Mucosa of gallbladder (tissue), 1 donor: ENCODE data around the gene OR1N2. TPM values are rescaled to one million over a fixed set of nuclear protein-coding genes. Genes with fewer than 3 reads are reported as not detected.
"Not testable (repeated sequence)": the region's sequence is repeated elsewhere in the genome, so short reads cannot be mapped to it uniquely, and the experiment has no call there.

Source experiments
- DNase-seq: peaks from one replicate; pipeline ENCODE4 v3.0.0-alpha.2; 2020; ENCODE audit warnings: low spot score
- total RNA-seq: library from RNA; stranded (reverse); gene quantifications from one replicate; pipeline ENCODE4 v1.2.1, GENCODE V29; 2021
- donor health status: DM: no; HTN: no; CAD: no.

Gene OR1N2, protein sequence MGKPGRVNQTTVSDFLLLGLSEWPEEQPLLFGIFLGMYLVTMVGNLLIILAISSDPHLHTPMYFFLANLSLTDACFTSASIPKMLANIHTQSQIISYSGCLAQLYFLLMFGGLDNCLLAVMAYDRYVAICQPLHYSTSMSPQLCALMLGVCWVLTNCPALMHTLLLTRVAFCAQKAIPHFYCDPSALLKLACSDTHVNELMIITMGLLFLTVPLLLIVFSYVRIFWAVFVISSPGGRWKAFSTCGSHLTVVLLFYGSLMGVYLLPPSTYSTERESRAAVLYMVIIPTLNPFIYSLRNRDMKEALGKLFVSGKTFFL
- not detected for total RNA-seq

DNA sequence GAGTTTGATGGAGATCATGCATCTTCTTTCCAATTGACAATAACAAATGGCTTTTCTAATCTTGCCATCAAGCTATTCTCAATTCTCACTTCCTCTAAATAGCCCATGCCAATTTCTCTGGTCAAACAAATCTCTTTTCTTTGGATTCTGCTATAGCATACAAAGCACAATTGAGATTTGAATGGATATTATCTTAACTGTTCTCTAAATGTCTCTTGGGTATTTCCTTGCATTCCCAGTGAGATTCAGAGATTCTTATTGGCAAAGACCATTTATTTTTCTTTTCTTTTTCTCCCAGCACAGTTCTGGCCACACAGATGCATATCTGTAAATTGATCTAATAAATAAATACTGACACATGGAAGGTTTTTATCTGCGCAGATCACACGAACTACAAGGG is at the start of gene OR1N2:
OR1N2 (plus strand) TSS at position 301 of the 400 bp plus-strand sequence. CDS start 100 bp downstream, outside the sequence.
- DNase-seq = no peak

DNA sequence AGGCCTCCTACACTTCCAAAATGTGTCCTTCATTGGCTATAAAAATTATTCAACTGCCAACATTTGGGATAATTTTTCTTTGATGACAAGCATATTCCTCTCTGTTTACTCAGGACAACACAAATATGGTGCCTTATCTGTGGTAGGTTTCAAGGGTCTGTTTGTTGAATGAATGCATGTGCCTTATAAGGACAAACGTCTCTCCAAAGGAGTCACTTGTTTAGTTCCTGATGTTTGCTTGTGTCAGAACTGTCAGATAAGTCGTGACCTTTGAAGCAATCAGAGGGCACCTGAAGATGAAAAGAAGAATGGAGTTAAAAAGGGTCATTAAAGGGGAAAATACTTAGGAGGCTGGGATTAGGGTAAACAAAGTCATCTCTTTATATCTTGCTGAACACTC is 45.9 kb upstream of the OR1N2 start:
- no peak for DNase-seq

DNA sequence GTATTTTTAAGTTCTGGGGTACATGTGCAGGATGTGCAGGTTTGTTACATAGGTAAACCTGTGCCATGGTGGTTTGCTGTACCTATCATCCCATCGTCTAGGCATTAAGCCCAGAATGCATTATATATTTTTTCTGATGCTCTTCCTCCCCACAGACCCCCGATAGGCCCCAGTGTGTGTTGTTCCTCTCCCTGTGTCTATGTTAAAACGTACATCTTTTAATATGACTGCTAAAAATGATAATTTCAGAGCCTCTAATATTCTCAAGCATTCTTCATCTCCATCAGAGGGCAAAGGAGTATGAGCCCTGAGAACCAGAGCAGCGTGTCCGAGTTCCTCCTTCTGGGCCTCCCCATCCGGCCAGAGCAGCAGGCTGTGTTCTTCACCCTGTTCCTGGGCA is 42.4 kb upstream of the OR1N2 start, which contains the start of gene OR1J2:
OR1J2 (plus strand) TSS at position 301 of the 400 bp plus-strand sequence; CDS start at position 301, 0 bp downstream.
- no peak for DNase-seq

DNA sequence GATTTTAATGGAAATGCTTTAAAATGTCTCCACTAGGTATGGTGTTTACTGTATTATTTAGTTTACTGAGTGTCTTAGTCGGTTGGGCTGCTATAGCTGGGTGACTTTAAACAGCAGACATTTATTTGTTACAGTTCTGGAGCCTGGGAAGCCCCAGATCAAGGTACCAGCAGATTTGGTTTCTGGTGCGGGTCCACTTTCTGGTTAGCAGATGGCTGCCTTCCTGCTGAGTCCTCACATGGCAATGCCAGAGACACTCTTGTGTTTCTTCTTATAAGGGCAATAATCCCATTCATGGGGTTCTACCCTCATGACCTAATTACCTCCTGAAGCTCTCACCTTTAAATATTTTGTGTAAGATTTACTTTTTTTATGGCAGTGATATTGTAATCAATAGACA is 34.7 kb upstream of the OR1N2 start:
- no peak for DNase-seq

DNA sequence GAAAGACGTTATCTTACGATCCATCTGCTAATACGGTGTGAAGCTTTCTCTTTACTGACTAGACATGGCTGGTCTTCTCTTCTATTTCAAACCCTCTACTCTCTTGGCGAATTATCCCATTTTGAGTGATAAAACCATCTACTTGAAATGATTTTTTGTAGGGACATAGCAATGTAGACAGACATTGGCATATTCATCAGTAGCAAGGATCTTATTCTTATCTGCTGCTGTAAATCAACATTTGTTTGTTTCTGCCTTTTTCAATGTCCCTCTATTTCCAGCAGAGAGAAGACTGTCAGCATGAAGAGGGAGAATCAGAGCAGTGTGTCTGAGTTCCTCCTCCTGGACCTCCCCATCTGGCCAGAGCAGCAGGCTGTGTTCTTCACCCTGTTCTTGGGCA is 34.1 kb upstream of the OR1N2 start, which contains the start of gene OR1J4:
OR1J4 (plus strand) TSS at position 301 of the 400 bp plus-strand sequence; CDS start at position 301, 0 bp downstream.
- DNase-seq = no peak

DNA sequence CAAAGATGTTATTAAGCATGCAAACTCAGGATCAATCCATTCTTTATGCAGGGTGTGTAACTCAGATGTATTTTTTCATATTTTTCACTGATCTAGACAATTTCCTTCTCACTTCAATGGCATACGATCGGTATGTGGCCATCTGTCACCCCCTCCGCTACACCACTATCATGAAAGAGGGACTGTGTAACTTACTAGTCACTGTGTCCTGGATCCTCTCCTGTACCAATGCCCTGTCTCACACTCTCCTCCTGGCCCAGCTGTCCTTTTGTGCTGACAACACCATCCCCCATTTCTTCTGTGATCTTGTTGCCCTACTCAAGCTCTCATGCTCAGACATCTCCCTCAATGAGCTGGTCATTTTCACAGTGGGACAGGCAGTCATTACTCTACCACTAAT is 33.5 kb upstream of the OR1N2 start:
- no peak for DNase-seq

DNA sequence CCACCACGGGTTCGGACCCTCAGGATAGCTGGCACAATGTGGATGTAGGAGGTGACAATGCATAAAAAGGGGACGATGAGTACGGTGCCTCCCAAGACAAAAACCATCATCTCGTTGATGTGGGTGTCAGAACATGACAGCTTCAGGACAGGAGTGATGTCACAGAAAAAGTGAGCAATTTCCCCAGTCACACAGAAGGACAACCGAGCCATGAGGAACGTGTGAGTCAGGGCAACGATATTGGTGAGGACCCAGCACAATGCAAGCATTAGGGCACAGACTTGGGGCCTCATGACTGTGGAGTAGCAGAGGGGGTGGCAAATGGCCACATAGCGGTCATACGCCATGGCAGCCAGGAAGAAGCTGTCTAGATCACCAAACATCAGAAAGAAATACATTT is 26.3 kb upstream of the OR1N2 start:
- no peak for DNase-seq

DNA sequence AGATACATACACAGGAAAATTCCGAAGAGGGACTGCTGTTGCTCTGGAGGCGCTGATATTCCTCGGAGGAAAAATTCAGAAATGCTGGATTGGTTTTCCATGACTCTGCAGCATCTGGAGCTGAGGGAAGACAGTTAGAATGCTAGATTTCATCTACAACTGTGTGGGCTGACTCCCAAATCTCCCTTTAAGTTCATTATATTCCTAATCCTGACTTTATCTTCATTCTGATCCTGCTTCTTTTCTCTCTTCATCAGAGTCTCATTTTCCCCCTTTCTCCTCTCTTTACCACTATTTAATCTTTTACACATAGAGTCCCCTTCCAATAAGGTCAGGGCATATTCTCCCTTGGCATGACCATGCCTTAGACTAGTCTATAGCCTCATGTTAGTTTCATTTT is 25.7 kb upstream of the OR1N2 start, which contains the start of gene OR1N1:
OR1N1 (minus strand) TSS at position 101 of the 400 bp plus-strand sequence; CDS start at position 101, 0 bp downstream.
- no peak for DNase-seq

DNA sequence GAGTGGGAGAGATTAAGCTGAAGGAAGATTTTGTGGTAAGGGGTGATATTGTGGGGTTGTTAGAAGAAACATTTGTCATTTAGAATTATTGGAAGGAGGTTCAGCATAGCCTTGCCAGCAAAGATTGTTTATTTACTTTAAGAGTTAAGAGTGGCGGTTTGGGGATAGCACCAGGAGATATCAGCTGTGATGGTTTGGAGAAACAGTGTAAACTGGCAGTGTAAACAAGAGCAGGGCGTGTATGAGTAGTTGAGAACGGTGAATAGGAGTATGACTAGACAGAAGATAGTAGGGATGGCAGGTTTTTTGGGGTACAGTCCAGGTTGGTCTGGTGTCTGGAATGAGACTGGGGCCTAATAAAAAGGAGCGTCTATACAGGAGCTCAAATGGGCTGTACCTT is 21.8 kb upstream of the OR1N2 start:
- not testable (repeated sequence) for DNase-seq

DNA sequence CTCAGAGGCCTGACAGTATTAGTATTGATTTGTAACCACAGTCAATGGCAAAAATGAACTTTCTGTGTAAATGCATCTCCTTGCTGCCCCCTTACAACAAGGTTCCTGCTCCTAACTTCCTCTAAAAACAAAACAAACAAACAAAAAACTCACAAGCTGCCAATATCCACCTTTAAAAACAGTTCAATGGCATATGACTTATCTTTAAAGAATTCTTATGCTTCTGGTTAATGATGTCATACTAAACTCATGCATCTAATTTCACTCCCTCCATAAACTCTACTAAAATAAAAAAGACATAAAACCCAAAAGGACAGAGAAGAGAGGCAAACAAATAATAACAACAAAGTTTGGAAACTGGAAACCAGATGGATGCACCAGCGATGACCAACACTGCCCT is 16.8 kb upstream of the OR1N2 start:
- DNase-seq = no peak

DNA sequence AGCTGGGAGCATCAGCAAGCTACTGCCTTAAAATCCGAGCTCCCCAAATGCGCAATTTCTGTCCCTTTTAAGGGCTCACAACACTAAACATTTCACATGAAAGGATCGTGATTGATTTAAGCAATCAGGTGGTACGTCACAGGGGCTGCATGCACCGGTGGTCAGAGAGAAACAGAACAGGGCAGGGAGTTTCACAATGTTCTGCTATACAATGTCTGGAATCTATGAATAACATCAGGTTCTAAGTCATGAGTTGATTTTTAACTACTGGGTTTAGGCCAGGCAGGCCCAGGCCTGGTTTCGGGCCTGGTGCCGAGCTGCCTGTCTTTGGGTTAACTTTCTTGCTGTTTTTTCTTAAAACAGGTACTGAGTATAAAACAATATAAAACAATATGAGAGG is 15.8 kb upstream of the OR1N2 start:
- DNase-seq = not testable (repeated sequence)

DNA sequence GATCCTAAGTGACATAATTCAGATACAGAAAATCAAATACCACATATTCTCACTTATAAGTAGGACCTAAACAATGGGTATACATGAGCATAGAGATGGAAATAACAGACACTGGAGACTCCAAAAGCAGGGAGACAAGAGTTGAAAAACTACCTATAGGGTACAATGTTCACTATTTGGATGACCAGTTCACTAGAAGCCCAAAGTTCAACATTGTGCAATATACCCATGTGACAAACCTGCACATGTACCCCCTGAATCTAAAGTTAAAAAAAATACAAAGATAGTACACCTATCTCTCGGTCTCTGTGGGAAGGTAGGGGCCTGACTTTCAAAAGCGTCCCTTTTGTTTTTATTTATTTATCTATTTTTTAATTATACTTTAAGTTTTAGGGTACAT is 14.2 kb upstream of the OR1N2 start:
- DNase-seq = no peak

DNA sequence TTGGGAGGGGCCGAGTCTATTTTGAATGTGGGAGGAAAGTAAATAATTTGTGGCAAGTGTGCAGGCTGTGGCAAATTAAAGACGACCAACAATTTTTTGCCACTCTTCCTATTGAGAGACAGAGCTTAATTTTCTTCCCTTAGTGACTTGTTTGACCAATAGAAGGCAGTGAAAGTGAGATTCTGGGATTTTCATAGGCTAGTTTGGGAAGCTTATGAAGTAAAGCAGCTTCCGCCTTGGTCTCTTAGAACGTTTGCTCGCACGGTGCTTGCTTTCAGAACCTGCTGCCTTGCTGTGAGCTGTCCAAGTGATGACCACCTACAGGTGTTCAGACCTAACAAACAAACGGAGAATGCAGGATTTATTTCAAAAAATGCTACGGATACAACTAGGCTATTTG is 6.7 kb upstream of the OR1N2 start:
- no peak for DNase-seq

DNA sequence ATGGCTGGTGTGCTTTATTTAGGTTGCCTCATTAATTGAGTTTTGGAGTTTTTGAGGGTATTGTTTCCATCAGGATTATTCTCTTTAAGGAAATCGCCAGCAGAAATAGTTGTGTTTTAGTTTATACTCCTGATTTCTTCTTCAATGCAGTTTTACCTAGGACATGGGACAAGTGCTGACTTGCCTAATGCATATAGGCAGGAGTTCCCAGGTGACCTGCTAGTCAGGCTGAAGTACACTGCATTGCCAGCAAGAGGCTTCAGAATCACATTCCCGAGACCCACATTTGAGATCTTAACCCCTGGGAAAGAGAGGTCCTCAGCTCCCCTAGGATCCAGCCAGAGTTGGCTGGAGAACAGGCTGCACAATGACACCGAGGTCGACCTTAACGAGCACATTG is 1.5 kb upstream of the OR1N2 start:
- no peak for DNase-seq

DNA sequence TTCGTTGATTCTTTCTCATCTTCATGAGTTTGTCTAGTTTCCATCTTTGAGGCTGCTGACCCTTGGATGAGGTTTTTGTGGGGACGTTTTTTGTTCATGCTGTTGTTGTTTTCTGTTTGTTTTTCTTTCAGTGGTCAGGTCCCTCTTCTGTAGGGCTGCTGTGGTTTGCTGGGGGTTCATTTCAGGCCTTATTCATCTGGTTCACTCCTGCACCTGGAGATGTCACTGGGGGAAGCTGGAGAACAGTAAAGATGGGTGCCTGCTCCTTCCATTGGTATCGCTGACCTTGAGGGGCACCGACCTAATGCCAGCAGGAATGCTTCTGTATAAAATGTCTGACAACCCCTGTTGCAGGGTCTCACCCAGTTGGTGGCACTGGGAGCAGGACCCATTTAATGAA is 8.5 kb downstream of the OR1N2 start:
- DNase-seq = no peak

DNA sequence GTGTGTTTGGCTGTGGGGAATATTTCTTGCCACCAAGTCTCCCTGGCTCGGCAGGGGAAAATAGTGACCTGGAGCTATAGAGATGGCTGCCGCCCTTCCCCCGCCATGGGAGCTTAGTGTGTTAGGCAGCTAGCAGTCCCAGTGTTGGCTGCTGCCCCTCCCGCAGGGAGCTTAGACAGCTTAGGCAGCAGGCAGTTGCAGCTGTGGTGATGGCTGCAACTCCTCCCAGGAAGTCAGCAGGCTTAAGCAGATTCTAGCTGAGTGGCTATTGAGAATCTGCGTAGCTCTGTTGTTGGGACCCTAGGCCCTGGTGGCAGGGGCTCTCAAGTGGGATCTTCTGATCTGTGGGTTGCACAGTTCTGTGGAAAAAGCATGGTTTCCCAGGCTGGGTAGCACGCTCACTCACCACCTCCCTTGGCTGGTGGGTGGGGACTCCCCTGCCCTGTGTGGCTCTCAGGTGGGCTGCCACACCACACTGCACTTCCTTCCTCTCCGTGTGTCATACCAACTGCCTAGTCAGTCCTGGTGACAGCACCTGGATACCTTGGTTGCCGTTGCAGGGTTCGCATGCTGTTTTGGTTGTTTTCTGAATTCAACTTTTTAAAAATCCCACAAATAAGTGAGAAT is 9.3 kb downstream of the OR1N2 start:
- DNase-seq = no peak

DNA sequence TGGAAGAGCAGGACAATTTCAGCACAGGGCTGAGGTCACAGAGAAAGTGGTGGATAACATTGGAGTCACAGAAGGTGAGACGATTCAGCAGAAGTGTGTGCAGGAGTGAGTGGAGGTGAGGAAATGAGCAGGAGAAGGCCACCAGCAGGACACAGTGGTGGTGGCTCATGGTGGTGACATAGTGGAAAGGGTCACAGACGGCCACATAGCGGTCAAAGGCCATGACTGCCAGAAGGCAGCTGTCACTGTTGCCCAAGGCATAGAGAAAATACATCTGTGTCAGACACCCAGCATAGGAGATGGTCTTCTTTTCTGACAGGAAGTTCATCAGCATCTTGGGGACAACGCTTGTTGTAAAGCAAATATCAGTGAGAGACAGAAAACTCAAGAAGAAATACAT is 15.0 kb downstream of the OR1N2 start:
- DNase-seq = no peak

DNA sequence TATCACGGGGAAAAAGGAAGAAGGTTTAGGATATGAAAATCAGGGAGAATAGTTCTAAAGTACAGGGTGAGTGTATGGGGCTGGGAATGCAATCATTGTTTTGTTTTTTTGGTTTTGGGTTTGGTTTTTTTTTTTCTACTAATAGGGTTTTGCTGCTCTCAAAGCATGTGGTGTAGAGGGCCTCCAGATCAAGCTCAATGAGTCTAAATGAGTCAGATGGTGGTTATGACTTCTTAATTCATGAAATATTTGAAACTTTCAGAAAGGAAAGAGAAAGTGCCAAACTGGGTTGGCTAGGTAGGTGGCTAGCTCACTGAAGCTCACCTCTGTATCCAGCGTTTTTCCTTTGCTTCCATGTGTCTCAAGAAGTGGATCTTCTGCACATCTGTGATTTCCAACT is 19.5 kb downstream of the OR1N2 start:
- DNase-seq = no peak

DNA sequence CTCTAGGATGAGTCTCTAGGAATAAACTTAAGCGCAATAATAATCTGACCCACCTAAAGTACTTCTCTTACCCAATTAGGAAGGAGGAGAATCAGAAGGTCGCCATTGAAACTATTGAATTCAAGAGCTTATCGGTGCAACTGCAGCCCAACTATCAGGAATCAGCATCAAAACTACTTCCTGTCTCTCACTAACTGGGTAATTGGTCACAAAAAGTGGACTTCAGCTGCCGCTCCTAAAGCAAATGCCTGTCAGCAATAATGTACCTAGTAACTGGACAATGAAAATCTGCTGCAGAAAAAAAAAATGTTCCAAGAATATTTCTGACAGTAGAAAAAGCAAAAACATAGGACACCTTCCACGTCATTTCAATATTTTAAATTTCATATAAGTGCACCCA is 27.0 kb downstream of the OR1N2 start:
- no peak for DNase-seq

DNA sequence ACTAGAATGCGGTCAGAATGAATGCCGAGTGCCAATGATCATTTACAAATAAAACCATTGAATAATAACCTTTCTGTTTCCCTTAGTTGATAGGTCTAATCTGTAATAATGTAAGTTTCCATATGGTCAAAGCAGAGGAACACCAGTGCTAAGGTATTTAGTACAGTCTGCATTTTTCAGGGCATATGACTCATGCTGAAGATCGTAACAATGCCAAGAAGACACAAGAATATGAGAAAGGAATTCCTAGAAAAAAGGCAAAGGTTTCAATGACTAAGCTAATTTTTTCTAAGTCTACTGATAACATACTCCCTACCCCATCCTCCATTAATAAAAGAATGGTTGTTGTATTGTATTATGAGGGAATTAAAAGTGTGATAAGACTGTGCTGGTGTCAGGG is 27.4 kb downstream of the OR1N2 start:
- DNase-seq = no peak

DNA sequence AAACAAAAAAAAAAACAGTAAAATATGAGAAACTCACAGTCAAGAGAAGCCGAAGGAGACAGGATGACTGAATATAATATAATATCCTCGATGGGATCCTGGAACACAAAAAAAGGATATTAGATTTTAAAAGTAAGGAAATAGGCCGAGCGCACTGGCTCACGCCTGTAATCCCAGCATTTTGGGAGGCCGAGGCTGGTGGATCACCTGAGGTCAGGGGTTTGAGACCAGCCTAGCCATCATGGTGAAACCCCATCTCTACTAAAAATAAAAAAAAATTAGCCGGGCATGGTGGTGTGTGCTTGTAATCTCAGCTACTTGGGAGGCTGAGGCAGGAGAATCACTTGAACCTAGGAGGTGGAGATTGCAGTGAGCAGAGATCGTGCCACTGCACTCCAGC is 30.4 kb downstream of the OR1N2 start, which contains the start of gene OR1L8:
OR1L8 (minus strand) TSS at position 101 of the 400 bp plus-strand sequence. CDS start 14,907 bp downstream, outside the sequence.
- not testable (repeated sequence) for DNase-seq
